Measurements from ENCODE around the gene OTX2.

DNA sequence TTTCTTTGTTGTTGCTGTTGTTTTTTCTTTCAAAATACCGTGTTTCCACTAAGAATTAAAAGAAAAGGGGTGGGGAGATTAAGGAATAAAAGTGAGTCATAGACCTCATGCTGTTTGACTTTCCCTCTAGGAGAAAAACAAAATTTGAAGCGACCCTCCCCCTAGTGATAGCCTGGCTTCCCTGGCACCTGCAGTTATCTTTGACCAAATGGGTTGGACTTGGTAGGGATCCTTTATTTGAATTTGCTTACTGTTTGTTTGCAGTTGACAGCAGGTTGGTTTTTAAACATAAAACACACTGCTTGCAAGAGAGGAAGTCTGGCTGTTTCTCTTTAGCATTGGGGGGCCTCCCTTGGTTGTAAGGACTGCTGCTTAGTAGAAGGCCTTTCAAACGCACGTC lies 14.0 kb downstream of the OTX2 start:
- no peak for TF ChIP-seq POLR2A (IDR thresholded peaks at IDR 0.05)
- TF ChIP-seq, protein P1, sequence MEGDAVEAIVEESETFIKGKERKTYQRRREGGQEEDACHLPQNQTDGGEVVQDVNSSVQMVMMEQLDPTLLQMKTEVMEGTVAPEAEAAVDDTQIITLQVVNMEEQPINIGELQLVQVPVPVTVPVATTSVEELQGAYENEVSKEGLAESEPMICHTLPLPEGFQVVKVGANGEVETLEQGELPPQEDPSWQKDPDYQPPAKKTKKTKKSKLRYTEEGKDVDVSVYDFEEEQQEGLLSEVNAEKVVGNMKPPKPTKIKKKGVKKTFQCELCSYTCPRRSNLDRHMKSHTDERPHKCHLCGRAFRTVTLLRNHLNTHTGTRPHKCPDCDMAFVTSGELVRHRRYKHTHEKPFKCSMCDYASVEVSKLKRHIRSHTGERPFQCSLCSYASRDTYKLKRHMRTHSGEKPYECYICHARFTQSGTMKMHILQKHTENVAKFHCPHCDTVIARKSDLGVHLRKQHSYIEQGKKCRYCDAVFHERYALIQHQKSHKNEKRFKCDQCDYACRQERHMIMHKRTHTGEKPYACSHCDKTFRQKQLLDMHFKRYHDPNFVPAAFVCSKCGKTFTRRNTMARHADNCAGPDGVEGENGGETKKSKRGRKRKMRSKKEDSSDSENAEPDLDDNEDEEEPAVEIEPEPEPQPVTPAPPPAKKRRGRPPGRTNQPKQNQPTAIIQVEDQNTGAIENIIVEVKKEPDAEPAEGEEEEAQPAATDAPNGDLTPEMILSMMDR (IDR thresholded peaks at IDR 0.05): no peak

All from adrenal gland (tissue), 5 donors.